Activated gamma-delta T cell (primary cell): ENCODE results near the gene KCNQ2.

Experiments used
- DNase-seq: peaks from one replicate; lab custom pipeline; 2025; lab: John Stamatoyannopoulos, UW

The KCNQ2 gene

DNA sequence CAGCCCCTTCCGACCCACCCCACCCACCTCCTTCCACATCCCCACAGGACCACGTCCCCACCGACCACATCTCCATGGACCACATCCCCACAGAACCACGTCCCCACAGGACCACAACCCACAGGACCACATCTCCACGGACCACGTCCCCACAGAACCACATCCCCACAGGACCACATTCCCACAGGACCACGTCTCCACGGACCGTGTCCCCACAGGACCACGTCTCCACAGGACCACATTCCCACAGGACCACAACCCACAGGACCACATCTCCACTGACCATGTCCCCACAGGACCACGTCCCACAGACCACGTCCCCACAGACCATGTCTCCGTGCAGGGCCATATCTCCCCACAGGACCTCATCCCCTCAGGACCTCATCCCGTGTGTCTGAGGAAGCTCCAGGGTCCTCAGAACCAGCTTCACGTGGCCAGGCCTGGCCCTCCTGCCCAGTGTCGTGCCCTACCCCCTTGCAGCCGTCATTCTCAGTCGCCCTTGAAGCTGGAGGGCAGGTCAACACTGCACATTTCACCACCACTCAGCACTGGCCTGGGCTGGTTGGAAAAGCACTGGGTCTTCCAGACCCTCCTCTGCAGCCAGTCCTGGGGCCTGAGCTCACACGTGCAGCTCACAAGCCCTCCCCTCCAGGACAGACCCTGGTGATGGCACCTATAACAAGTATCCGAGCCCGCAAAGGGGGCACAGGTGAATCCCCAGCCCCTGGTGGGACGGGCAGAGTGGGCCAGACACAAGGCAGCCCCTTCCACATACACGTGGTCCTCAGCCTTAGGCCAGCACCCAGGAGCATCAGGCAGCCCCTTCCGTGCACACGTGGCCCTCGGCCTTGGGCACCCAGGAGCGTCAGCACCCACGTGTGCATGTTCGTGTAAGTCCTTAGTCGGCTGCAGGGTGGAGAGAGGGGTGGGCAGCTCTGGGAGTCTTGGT is 115.2 kb downstream of the KCNQ2 start:
- no peak for DNase-seq

- no peak for DNase-seq
These were observed 115.9 kb downstream of the KCNQ2 start for GRCh38 chr20:63356511-63356910.

GRCh38 chr20:63355781-63356295 is 116.6 kb downstream of the KCNQ2 start:
- DNase-seq = no peak

- no peak for DNase-seq
These were observed 117.7 kb downstream of the KCNQ2 start for GRCh38 chr20:63354636-63355350.

- DNase-seq = no peak
These were observed 119.6 kb downstream of the KCNQ2 start for GRCh38 chr20:63352811-63353221.

DNA sequence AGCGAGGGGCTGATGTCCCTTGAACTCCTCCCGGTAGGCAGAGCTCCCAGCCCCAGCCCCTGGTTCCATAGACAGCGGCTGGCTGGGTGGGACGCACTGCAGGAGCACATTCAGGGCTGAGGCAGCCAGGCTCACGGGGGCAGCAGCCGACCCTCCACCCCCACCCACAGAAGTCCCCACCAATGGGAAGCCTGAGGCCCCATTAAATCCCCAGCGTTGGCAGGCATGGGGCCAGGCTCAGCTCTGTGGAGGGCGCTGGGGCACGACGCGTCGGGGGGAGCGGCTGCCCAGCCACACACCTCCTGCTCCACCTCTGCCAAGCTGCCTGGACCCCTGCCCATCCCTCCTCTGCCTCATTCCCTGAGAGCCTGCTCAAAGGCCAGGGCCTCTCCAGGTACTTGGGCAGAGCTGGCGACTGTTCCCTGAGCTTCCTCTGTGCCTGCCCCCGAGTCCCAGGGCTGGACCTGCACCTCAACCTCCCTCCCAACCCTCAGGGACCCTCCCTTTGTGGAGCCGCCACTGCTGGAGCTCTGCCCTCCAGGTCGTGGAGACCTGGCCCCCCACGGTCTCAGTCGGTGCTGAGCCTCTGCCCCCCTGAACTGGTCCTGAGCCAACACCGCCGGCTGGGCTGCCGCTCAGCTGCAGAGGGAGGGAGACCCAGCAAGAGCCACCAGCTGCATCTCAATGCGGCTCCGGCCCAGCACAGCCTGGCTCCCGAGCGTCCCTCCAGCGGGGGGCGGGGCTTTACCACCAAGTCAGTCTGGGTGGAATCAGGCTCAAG is 120.5 kb downstream of the KCNQ2 start:
- DNase-seq = no peak

GRCh38 chr20:63351326-63351700 is 121.1 kb downstream of the KCNQ2 start:
- DNase-seq = no peak

- DNase-seq = no peak
These were observed 121.7 kb downstream of the KCNQ2 start for GRCh38 chr20:63350597-63351325.
